ENCODE results near the gene TMEM184B. TPM values are rescaled to one million over a fixed set of nuclear protein-coding genes. Genes with fewer than 3 reads are reported as not detected.

The TMEM184B gene
- total and polyA plus RNA-seq, 8 donors, result 11.6 to 30.5 (median 18.6) TPM

DNA sequence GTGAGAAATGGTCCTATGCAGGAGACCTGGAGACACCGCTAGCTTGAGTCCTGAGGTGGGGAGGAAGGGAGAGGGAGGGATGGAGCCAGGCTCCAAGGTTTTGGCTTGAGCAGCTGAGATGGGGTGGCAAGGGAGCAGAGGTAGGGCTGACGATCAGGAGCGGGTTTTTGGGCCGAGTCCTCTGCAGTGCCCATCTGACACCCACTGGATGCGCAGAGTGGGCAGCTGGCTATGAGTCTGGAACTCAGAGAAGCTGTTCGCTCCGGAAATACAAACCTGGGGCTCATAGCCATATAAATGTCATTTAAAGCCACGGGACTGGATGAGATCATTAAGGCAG lies 71.5 kb downstream of the TMEM184B start:
- H3K27ac ChIP-seq, result peak overlapping the region; percentile 96 to 99 (median 98)
- WGBS, 2 donors, result 19 to 21% methylated on average over 8 of the region's 8 CpGs
- no peaks in the 10 kb centered on the region for H3K36me3 ChIP-seq
- no peak for ATAC-seq
- H3K4me1 ChIP-seq, result peaks cover 0 to 10% (median 0%) of the 10 kb centered on the region in 3 donors
- no peak for FAIRE-seq
- no peaks in the 10 kb centered on the region for H3K9me3 ChIP-seq
- TF ChIP-seq, protein P1, sequence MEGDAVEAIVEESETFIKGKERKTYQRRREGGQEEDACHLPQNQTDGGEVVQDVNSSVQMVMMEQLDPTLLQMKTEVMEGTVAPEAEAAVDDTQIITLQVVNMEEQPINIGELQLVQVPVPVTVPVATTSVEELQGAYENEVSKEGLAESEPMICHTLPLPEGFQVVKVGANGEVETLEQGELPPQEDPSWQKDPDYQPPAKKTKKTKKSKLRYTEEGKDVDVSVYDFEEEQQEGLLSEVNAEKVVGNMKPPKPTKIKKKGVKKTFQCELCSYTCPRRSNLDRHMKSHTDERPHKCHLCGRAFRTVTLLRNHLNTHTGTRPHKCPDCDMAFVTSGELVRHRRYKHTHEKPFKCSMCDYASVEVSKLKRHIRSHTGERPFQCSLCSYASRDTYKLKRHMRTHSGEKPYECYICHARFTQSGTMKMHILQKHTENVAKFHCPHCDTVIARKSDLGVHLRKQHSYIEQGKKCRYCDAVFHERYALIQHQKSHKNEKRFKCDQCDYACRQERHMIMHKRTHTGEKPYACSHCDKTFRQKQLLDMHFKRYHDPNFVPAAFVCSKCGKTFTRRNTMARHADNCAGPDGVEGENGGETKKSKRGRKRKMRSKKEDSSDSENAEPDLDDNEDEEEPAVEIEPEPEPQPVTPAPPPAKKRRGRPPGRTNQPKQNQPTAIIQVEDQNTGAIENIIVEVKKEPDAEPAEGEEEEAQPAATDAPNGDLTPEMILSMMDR (IDR thresholded peaks at IDR 0.05), result no peak
- H3K4me3 ChIP-seq, result peak overlapping the region in 3 of 4 donors; percentile 3 to 71 (median 67)
- intact Hi-C loops (cut with DNase I), result no loop called here
- DNase-seq, result peak in 1 of 6 donors; percentile 57
- H3K27me3 ChIP-seq, result no peaks in the 10 kb centered on the region

GRCh38 chr22:38199826-38200559 lies 72.8 kb downstream of the TMEM184B start:
- no peak overlapping the region for H3K27ac ChIP-seq
- no peak overlapping the region for H3K4me3 ChIP-seq
- H3K9me3 ChIP-seq, result no peaks in the 10 kb centered on the region
- no peaks in the 10 kb centered on the region for H3K36me3 ChIP-seq
- intact Hi-C loops (cut with DNase I), result no loop called here
- H3K27me3 ChIP-seq, result no peaks in the 10 kb centered on the region
- 81 to 87% methylated on average over 10 of the region's 10 CpGs for WGBS, 2 donors
- peaks cover 0 to 10% (median 0%) of the 10 kb centered on the region in 3 donors for H3K4me1 ChIP-seq
- FAIRE-seq (no peak), DNase-seq (no peak), ATAC-seq (no peak)
- TF ChIP-seq, protein P1 (IDR thresholded peaks at IDR 0.05), result no peak

DNA sequence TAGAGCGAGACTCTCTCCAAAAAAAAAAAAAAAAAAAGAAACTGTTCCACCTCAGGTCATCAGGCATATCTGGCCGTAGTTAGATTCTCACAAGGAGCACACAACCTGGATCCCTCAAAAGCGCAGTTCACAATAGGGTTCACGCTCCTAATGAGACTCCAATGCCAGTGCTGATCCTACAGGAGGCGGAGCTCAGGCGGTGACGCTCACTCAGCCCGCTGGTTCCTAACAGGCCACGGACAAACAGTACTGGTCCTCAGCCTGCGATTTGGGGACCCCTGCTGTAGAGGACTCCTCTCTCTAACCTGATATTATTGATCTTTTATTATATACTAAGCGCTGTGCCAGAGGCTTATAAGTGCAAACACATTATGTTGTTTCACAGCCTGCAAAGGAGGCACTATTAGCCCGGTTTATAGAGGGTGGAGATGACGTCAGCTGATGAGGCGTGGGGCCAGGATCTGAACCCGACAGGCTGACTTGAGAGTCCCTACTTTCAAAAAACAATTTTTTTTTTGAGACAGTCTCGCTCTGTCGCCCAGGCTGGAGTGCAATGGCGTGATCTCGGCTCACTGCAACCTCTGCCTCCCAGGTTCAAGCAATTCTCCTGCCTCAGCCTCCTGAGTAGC lies 75.9 kb downstream of the TMEM184B start:
- intact Hi-C loops (cut with DNase I), result no loop called here
- H3K27ac ChIP-seq, result no peak overlapping the region
- H3K4me3 ChIP-seq, result no peak overlapping the region
- H3K36me3 ChIP-seq, result no peaks in the 10 kb centered on the region
- no peaks in the 10 kb centered on the region for H3K9me3 ChIP-seq
- no peak for ATAC-seq
- DNase-seq, result no peak
- FAIRE-seq, result no peak
- TF ChIP-seq, protein P1 (IDR thresholded peaks at IDR 0.05), result no peak
- H3K4me1 ChIP-seq, result peaks cover 0 to 4% (median 0%) of the 10 kb centered on the region in 3 donors
- 78 to 82% methylated on average over 19 of the region's 19 CpGs for WGBS, 2 donors
- H3K27me3 ChIP-seq, result no peaks in the 10 kb centered on the region

DNA sequence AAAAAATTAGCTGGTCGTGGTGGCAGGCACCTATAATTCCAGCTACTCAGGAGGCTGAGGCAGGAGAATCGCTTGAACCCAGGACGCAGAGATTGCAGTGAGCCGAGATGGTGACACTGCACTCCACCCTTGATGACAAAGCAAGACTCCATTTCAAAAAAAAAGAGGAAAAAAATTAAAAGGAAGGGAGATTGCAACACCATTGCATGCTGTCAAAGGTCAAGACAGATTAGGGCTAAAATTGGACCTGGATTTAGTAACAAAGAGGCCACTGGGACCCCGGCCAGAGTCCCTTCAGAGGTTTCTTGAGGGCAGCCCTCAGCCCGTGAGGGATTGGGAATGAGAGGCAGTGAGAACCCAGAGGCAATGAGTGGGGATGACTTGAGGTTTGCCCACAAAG lies 79.2 kb downstream of the TMEM184B start:
- peaks cover 0 to 4% (median 0%) of the 10 kb centered on the region in 3 donors for H3K4me1 ChIP-seq
- no peaks in the 10 kb centered on the region for H3K27me3 ChIP-seq
- WGBS, 2 donors, result 53 to 59% methylated on average over 6 of the region's 6 CpGs
- TF ChIP-seq, protein P1 (IDR thresholded peaks at IDR 0.05), result no peak
- no peak overlapping the region for H3K27ac ChIP-seq
- intact Hi-C loops (cut with DNase I), result no loop called here
- FAIRE-seq, result no peak
- no peaks in the 10 kb centered on the region for H3K36me3 ChIP-seq
- H3K9me3 ChIP-seq, result no peaks in the 10 kb centered on the region
- H3K4me3 ChIP-seq, result no peak overlapping the region
- ATAC-seq, result peak in 3 of 4 donors; percentile 27 to 61 (median 47)
- no peak for DNase-seq

- H3K27ac ChIP-seq, result no peak overlapping the region
- H3K27me3 ChIP-seq, result no peaks in the 10 kb centered on the region
- DNase-seq (no peak), FAIRE-seq (no peak), ATAC-seq (no peak)
- 83 to 90% methylated on average over 3 of the region's 3 CpGs for WGBS, 2 donors
- H3K36me3 ChIP-seq, result no peaks in the 10 kb centered on the region
- TF ChIP-seq, protein P1 (IDR thresholded peaks at IDR 0.05), result no peak
- intact Hi-C loops (cut with DNase I), result no loop called here
- H3K9me3 ChIP-seq, result no peaks in the 10 kb centered on the region
- H3K4me3 ChIP-seq, result no peak overlapping the region
- H3K4me1 ChIP-seq, result peaks cover 7 to 11% (median 7%) of the 10 kb centered on the region in 3 donors
These were observed 80.3 kb downstream of the TMEM184B start for GRCh38 chr22:38192475-38192863.

Data from pancreas (tissue), 10 donors.